GM10266 (cell line): ENCODE measurements around the gene LAX1.

Experiments
- DNase-seq: peaks from one replicate; pipeline ENCODE4 v3.0.0; 2012; ENCODE audit errors: extremely low spot score
- TF ChIP-seq, protein P1 (sequence below): IDR thresholded peaks from 2 replicates; pipeline ENCODE4 v1.5.1; 2012; ENCODE audit warnings: mild to moderate bottlenecking, low read depth; ENCODE audit not compliant: control insufficient read depth, insufficient read depth; ENCODE audit errors: missing control alignments

Gene LAX1

DNA sequence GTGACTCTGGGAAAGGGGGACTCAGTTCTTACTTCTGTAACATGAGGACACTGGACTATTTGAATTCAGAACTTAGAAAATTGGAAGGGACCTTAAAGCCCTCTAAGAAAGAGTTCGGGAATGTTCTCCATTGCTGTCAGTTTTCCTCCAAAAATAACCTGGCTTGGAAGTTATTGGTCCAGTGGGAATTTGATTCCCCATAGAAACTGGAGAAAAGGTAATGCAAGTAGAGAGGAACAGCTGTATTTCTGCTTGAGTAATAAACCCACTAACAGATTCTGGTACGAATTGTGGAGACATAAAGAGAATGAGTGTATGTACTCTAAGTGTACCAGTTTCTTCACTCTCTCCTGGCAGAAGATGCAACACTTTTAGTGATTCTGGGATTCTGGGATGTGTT, 32.2 kb downstream of the LAX1 start:
- TF ChIP-seq, protein P1, sequence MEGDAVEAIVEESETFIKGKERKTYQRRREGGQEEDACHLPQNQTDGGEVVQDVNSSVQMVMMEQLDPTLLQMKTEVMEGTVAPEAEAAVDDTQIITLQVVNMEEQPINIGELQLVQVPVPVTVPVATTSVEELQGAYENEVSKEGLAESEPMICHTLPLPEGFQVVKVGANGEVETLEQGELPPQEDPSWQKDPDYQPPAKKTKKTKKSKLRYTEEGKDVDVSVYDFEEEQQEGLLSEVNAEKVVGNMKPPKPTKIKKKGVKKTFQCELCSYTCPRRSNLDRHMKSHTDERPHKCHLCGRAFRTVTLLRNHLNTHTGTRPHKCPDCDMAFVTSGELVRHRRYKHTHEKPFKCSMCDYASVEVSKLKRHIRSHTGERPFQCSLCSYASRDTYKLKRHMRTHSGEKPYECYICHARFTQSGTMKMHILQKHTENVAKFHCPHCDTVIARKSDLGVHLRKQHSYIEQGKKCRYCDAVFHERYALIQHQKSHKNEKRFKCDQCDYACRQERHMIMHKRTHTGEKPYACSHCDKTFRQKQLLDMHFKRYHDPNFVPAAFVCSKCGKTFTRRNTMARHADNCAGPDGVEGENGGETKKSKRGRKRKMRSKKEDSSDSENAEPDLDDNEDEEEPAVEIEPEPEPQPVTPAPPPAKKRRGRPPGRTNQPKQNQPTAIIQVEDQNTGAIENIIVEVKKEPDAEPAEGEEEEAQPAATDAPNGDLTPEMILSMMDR, result no peak
- no peak for DNase-seq

DNA sequence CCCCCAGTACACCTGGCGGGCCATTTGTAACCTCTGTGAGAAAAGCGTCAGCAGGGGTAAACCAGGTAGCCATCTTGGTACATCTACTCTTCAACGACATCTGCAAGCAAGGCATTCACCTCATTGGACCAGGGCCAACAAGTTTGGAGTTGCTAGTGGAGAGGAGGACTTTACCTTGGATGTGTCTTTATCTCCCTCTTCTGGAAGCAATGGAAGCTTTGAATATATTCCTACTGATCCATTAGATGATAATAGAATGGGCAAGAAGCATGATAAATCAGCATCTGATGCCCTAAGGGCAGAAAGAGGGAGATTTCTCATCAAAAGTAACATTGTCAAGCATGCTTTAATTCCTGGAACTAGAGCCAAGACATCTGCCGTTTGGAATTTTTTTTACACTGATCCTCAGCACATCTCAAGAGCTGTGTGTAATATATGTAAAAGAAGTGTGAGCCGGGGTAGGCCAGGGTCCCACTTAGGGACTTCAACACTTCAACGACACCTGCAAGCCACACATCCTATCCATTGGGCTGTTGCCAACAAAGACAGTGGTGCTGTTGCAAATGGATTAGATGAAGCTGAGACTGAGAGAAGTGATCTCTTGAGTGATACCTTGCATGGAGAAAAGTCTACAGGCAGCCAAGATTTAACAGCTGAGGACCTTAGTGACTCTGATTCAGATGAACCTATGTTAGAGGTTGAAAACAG, 33.1 kb downstream of the LAX1 start:
- no peak for DNase-seq
- TF ChIP-seq, protein P1, result no peak

DNA sequence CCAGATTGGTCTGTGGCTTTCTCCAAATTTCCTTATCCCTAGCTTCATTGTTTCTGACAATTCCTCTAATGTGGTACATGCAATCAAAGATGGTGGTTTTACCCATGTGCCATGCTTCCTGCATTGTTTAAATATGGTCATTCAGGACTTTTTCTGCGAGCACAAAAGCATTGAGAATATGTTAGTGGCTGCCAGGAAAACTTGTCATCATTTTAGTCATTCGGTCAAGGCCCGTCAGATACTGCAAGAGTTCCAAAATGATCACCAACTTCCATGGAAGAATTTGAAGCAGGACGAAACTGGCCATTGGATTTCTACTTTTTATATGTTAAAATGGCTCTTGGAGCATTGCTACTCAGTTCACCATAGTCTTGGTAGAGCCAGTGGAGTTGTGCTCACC, 34.2 kb downstream of the LAX1 start:
- TF ChIP-seq, protein P1, result no peak
- no peak for DNase-seq

DNA sequence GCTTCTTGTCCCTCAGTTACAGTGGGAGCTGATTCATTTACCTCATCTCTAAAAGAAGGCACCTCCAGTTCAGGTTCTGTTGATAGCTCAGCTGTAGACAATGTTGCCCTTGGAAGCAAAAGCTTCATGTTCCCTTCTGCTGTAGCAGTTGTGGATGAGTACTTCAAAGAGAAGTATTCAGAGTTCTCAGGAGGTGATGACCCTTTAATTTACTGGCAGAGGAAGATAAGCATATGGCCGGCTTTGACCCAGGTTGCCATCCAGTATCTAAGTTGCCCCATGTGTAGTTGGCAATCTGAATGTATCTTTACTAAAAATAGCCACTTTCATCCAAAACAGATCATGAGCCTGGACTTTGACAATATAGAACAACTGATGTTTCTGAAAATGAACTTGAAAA, 35.0 kb downstream of the LAX1 start:
- TF ChIP-seq, protein P1, result no peak
- DNase-seq, result no peak

DNA sequence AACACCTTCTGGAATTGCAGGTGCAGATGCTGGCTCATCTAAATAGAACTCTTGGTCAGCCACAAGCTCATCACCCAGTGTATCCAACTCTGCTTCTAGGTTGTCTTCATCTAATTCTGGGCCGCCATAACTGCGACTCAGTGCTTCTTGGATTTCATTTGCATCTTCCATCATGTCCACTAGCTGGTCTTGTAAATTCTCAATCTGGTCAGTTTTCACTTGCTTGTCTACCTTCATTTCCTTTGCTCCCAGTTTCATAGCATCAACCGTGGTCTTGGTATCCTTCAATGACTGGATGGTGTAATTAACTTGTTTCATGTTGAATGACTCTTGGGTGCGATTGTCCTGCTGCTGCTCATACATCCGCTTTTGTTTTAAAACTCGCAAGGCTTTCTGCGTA, 40.7 kb downstream of the LAX1 start:
- TF ChIP-seq, protein P1, result no peak
- DNase-seq, result no peak

DNA sequence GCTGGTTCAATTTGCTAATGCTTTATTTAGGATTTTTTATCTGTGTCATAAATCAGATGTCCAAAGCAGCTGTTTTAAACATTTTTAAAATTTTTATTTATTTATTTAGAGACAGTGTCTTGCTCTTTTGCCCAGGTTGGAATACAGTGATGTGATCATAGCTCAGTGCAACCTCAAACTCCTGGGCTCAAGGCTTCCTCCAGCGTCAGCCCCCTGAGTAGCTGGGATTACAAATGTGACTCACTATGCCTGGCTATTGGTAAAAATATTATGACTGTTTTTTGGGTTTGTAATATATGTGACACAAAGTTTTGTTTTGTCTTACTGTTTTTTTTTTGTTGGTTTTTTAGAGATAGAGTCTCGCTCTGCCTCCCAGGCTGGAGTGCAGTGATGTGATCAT, 42.2 kb downstream of the LAX1 start:
- no peak for DNase-seq
- TF ChIP-seq, protein P1, result no peak

DNA sequence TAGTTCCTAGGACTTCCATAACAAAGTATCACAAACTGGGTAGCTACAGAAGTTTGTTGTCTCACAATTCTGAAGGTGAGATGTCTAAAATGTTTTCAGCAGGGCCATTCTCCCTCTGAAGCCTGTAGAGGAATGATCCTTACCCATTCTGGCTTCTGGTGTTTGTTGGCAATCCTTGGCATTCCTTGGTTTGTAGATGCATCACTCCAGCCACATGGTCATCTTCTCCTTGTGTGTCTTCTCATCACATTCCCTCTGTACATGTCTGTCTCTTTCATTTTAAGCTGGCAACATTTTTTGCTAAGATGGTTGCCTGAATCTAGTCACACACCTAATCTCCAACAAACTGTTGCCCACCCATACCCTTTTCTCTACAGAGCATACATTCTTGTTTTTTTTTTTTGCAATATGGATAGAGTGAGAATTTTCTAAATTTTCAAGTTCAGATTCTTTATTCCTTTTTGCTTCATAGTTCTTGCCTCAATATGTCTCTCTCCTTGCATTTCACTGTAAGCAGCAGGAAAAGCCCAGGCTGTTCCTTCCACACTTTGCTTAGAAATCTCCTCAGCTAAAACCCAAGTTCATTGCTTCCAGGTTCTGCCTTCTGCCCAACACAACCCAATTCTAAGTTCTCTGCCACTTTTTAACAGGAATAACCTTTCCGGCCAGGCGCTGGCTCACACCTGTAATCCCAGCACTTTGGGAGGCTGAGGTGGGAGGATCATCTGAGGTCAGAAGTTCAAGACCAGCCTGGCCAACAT, 48.8 kb downstream of the LAX1 start:
- DNase-seq, result no peak
- TF ChIP-seq, protein P1, result no peak
